Calu3 (cell line): ENCODE data around the gene ISG20L2. TPM values are rescaled to one million over a fixed set of nuclear protein-coding genes. Genes with fewer than 3 reads are reported as not detected.

Experiments used
- BruUV-seq: library from RNA; stranded (reverse); fragments of 400-500 nt; replicated peaks from 2 replicates; lab custom pipeline; 2021; lab: Mats Ljungman, UMichigan
- CTCF ChIA-PET: fragments of 300-600 bp; sonication (Branson Sonifier 250); formaldehyde crosslinking; loops from one replicate; lab custom pipeline; 2022; ENCODE audit warnings: antibody characterized with exemption; lab: Charles Lee
- DNase-seq: peaks from one replicate; pipeline ENCODE4 v3.0.0; 2022
- H3K27ac Mint-ChIP-seq: one replicate; pipeline ENCODE4 v1.8.0; 2022; ENCODE audit warnings: mixed read lengths; ENCODE audit not compliant: unreplicated experiment
- H3K27me3 Mint-ChIP-seq: one replicate; pipeline ENCODE4 v1.8.0; 2022; ENCODE audit warnings: mixed read lengths; ENCODE audit not compliant: unreplicated experiment
- H3K36me3 Mint-ChIP-seq: one replicate; pipeline ENCODE4 v1.8.0; 2022; ENCODE audit warnings: mild to moderate bottlenecking, moderate library complexity, mixed read lengths; ENCODE audit not compliant: insufficient read depth, unreplicated experiment
- H3K4me1 Mint-ChIP-seq: one replicate; pipeline ENCODE4 v1.8.0; 2022; ENCODE audit warnings: mild to moderate bottlenecking, low read depth, mixed read lengths; ENCODE audit not compliant: unreplicated experiment
- H3K4me3 Mint-ChIP-seq: one replicate; pipeline ENCODE4 v1.8.0; 2022; ENCODE audit warnings: mild to moderate bottlenecking, low read depth, moderate library complexity, mixed read lengths; ENCODE audit not compliant: unreplicated experiment
- H3K9me3 Mint-ChIP-seq: one replicate; pipeline ENCODE4 v1.8.0; 2022; ENCODE audit warnings: low read depth, mixed read lengths; ENCODE audit not compliant: unreplicated experiment
- intact Hi-C: fragments of 100-400 bp; cut with micrococcal nuclease; formaldehyde crosslinking; loops from one replicate; pipeline ENCODE4 v1.10.0; 2022; ENCODE audit not compliant: unreplicated experiment
- total RNA-seq: library from RNA; stranded (reverse); gene quantifications from 2 replicates; pipeline ENCODE4 v1.2.3, GENCODE V29; 2022
- TF ChIP-seq, protein P1 (sequence below): fragments of 200-600 bp; IDR thresholded peaks from one replicate; pipeline ENCODE4 v1.8.0; 2022; ENCODE audit warnings: antibody characterized with exemption; ENCODE audit not compliant: unreplicated experiment

The ISG20L2 gene
- total RNA-seq, 1 experiment from 2014 or later, result 61.6 TPM

DNA sequence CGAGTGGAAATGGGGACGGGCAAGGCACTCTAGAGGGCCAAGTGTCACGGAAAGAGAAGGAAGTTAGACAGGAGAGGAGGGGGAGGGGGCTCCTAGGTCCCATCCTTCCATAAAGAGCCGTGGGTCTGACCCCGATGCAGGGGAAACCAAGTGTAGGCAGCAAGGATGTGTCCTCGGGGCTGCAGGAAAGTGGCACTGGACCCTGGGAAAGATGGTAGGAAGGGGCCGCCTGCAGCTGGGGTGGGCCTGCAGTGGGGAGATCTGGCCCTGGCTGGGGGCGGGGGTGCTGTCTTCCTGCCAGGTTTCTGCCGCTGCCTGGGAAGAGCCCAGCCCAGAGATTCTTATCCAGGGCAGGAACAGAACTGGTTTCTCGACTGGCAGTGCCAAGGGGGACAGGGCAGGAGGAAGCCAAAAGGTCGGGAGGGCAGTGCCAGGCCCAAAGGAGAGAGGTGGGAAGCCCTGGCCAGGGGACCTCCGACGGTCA, 36.1 kb downstream of the ISG20L2 start:
- Mint-ChIP-seq H3K4me1 (peaks cover 44% of the 10 kb centered on the region), H3K36me3 (no peaks in the 10 kb centered on the region), H3K4me3 (peak overlapping the region; percentile 39), H3K27me3 (no peaks in the 10 kb centered on the region), H3K9me3 (no peaks in the 10 kb centered on the region), H3K27ac (peak overlapping the region; percentile 3)
- TF ChIP-seq, protein P1, sequence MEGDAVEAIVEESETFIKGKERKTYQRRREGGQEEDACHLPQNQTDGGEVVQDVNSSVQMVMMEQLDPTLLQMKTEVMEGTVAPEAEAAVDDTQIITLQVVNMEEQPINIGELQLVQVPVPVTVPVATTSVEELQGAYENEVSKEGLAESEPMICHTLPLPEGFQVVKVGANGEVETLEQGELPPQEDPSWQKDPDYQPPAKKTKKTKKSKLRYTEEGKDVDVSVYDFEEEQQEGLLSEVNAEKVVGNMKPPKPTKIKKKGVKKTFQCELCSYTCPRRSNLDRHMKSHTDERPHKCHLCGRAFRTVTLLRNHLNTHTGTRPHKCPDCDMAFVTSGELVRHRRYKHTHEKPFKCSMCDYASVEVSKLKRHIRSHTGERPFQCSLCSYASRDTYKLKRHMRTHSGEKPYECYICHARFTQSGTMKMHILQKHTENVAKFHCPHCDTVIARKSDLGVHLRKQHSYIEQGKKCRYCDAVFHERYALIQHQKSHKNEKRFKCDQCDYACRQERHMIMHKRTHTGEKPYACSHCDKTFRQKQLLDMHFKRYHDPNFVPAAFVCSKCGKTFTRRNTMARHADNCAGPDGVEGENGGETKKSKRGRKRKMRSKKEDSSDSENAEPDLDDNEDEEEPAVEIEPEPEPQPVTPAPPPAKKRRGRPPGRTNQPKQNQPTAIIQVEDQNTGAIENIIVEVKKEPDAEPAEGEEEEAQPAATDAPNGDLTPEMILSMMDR, result no peak
- no TSS peak for BruUV-seq
- no peak for DNase-seq
- CTCF ChIA-PET, result interaction anchor here (1.1 to 7.2 kb wide), 4 partner anchors 9 to 35 kb away, joined by 3 to 199 read pairs (median 82); partner anchors contain the start of genes CRABP2, ISG20L2 and METTL25B
- intact Hi-C loops, result no loop called here

DNA sequence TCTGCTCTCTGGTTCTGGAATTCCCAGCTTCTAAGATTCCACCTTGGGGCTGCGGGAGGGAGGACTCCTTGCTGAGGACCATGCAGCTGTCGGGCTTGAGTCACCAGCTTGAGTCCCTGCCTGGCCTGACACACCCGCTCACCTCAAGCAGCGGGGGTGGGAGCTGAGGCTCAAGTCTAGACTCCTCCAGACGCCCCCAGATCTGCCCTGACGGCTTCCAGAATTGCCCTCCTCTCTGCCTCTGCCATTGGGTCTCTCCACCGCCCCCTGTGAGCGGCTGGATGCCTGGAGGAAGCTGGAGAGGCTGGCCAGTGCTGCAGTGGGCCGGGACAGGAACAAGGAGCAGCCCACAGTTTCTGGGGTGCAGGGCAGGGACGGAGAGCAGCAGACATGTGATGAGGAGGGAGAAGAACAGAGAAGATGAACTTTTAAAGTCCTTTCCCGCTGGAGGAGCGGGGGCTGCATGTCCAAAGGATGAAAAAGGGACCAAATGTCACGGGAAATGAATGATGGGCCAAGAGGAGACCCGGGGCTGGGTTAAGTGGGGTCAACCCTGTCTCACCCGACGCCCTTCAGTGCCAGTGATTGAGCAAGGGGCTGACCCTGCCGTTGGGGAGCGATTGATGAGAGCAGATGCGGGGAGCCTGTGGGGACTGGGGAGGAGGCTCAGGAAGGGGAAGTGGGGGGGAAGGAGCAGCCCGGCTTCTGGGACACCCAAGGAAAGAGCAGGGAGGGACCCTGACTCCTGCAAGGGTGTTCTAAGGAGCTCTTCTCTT, 36.7 kb downstream of the ISG20L2 start:
- peak overlapping the region; percentile 3 for H3K27ac Mint-ChIP-seq
- H3K27me3 Mint-ChIP-seq, result no peaks in the 10 kb centered on the region
- intact Hi-C loops, result no loop called here
- H3K36me3 Mint-ChIP-seq, result no peaks in the 10 kb centered on the region
- CTCF ChIA-PET, result interaction anchor here (0.7 to 7.2 kb wide), 9 partner anchors 10 to 236 kb away, joined by 3 to 199 read pairs (median 3); partner anchors contain the start of genes CRABP2, ISG20L2, METTL25B and NTRK1
- H3K9me3 Mint-ChIP-seq, result no peaks in the 10 kb centered on the region
- TF ChIP-seq, protein P1, result no peak
- BruUV-seq, result no TSS peak
- peak; percentile 35 for DNase-seq
- H3K4me1 Mint-ChIP-seq, result peaks cover 44% of the 10 kb centered on the region
- peak overlapping the region; percentile 39 for H3K4me3 Mint-ChIP-seq

DNA sequence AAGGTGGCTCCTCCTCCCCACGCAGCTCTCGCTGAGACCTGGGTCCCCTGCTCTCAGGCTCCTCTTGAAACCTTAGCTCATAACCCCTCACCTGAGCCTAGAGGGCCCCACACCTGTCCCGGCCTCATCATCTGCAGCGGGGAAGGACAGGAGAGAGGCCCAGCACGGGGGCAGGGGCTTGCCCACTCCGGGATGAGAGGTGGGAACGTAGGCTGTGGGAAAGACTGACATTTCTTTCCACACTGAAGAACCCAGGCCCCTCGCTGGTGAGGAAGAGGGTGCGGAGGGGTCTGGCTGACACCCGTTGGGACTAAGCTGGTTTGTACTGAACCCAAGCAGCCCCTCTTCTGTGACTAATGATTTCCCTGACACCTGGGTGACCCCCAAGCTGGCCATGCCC, 37.4 kb downstream of the ISG20L2 start:
- H3K4me3 Mint-ChIP-seq, result no peak overlapping the region
- DNase-seq, result no peak
- CTCF ChIA-PET, result interaction anchor here (0.8 to 7.2 kb wide), 8 partner anchors 10 to 237 kb away, joined by 3 to 199 read pairs (median 19); partner anchors contain the start of genes CRABP2, ISG20L2, METTL25B and NTRK1
- no peaks in the 10 kb centered on the region for H3K36me3 Mint-ChIP-seq
- TF ChIP-seq, protein P1, result no peak
- BruUV-seq, result no TSS peak
- peaks cover 44% of the 10 kb centered on the region for H3K4me1 Mint-ChIP-seq
- no peaks in the 10 kb centered on the region for H3K9me3 Mint-ChIP-seq
- H3K27ac Mint-ChIP-seq, result no peak overlapping the region
- H3K27me3 Mint-ChIP-seq, result no peaks in the 10 kb centered on the region
- intact Hi-C loops, result no loop called here

DNA sequence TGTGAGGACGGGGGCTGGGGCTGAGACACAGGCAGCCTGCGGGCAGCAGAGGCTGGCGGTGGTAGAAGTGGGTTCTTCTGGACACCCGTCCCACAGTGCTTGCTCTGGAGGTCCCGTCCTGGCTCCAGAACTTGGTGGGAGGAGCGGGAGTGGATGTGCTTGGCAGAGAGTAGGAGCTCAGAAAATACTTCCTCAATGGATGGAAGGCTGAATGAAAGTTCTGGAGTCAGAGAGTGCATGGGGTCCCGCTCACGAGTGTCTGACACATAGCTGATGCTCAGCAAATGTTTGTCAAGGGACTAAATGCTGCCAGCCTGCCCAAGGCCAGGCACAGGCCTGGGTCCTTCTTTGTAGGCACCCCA, 37.9 kb downstream of the ISG20L2 start:
- Mint-ChIP-seq H3K4me1 (peaks cover 44% of the 10 kb centered on the region), H3K27me3 (no peaks in the 10 kb centered on the region), H3K27ac (no peak overlapping the region), H3K9me3 (no peaks in the 10 kb centered on the region), H3K4me3 (no peak overlapping the region), H3K36me3 (no peaks in the 10 kb centered on the region)
- TF ChIP-seq, protein P1, result no peak
- CTCF ChIA-PET, result interaction anchor here (1.1 to 7.2 kb wide), 10 partner anchors 11 to 237 kb away, joined by 3 to 199 read pairs (median 23); partner anchors contain the start of genes CRABP2, ISG20L2, METTL25B and NTRK1
- BruUV-seq, result no TSS peak
- intact Hi-C loops, result no loop called here
- no peak for DNase-seq
